ENCODE data around the gene UBE2E2.

The UBE2E2 gene

DNA sequence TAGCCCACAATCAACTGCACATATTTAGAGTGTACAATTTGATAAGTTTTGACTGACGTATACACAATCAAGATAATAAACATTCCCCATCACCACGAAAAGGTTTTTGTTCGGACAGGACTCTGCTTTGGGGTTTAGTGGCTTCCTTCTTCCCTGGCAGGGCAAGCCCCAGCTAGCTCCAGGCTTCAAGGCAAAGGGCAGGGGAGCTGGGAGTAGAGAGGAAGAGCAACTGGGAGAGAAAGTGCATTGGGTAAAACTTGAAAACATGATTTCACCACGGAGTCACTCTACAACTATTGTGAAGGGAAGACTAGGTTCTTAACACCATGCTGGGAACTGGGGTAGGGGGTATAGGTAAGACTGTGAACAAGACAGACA is 417.5 kb downstream of the UBE2E2 start:
- DNase-seq (ENCODE audit: low spot score): no peak

DNA sequence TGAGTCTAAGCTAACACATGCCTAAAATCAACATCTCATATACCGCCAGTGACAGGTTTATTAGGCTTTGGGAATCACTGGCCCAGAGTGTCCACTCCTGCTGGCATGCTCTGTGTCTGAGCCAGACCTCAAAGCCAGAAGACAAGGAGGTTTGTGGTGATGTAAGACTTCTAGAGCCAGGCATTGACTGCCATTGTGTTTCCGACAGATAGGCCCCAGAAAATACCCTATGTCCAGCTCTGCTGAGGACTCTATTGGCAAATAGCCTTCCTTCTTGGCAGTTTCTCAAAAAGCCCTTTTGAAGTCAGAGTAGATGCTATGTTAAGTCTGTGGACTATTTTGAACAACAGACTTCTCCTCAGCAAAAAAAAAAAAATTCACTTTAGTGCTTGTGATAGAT is 420.7 kb downstream of the UBE2E2 start:
- no peak for DNase-seq (ENCODE audit: low spot score)

DNA sequence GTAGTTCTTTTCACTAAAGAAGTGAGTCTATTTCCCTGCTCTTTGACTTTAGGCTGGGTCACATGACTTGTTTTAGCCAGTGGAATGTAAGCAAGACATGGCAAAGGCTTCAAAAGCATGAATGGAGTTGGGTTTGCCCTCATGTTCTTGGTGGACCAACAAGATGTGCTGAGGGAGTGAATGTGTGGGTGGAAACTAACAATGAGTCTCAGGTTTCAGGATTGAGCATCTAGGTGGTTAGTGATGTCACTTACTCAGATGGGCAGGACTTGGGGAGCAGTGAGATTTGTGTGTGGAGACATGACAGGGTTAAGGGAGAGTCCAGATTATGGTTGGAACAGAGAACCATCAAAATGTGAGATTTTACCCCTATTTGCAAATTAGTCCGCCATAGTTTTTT is 421.2 kb downstream of the UBE2E2 start:
- DNase-seq (ENCODE audit: low spot score): no peak

DNA sequence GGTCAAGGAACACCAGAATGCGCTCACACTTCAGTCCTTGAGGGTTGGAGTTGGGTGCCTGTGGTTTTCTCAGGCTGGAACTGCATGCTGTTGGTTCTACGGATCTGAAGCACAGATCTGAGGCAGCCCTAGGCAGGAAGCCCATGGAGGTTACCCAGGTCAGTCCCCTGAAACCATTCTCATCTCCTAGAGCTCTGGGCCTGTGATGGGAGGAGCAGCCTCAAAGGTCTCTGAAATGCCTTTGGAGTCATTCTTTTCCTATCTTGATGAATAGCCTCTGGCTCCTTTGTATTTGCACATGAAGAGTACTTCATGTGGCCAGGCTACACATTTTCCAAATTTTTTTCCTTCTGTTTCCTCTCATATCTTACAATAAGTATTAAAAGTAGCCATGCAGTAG is 423.3 kb downstream of the UBE2E2 start:
- no peak for DNase-seq (ENCODE audit: low spot score)

DNA sequence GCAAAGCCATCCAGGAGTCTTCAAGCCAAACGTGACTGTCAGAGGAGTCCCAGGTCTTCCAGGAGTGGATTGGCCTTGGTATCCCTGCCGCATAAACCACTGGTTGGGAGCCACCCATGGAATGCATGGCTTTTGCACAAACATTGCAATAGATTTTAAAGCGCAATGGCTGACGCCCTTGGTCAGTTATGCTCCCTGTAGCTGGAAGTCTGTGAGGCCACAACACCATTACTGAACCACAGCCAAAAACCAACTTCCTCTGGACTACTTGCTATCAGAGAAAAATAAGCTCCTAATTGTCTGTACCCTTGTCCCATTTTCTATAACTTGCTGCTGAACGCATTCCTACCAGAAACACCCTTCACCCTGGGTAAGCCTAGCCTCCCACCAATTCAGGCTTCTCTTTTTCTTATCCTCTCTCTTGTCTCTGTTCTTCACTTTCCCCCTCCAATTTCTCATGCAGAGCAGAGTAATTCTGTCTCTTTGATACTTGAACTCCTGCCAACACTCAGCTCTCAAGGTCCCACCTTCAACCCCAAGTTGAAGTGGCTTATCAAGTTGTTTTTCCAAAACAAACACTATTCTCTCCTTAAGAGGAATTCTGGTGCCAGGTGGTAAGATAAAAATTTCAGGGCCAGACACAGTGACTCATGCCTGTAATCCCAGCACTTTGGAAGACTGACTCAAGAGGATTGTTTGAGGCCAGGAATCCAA is 426.2 kb downstream of the UBE2E2 start:
- no peak for DNase-seq (ENCODE audit: low spot score)

DNA sequence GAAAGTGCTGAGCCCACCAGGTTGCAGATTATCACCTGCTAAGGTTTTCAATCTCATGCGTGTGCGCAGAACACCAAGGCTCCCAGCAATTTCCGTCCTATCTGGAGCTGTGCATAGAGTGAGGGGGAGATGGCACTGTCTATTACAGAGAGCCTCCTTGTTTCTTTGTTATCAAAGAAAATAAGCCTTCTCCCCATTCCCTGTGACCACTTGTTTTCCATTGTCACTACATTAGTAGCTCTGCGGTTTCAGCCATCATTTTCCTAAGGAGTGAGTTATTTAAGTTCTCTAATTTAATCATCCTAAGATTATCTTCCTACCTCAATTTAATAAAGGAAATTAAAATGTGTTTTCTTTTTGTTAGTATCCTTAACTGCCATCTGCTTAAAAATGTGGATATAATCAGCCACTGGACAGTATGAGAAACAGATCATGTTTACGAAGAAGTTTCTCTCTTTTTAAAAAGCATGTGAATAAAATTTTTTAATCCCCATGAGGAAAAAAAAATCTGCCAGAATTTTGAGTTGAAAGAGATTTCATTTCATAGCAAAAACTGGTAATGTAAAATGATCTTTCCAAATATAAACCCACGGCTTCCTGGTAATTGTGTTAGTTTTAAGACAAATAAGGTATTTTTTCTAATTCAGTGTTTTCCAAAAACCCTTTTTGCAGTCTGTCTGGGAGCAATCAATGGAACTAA is 430.3 kb downstream of the UBE2E2 start:
- DNase-seq (ENCODE audit: low spot score): no peak

DNA sequence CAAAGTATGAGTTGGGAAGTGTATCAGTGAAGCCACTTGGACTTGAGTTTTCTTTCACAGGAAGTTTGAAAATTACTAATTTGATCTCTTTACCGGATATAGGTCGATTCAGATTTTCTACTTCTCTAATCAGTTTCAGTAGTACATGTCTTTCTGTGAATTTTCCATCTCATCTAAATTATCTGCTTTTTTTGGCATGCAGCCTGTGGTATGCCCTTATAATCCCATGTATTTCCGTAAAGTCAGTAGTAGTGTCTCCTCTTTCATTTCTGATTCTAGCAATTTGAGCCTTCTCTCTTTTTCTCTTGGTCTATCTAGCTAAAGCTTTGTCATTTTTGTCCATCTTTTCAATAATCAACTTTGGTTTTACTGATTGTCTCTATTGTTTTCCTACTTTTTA is 434.2 kb downstream of the UBE2E2 start:
- no peak for DNase-seq (ENCODE audit: low spot score)

DNA sequence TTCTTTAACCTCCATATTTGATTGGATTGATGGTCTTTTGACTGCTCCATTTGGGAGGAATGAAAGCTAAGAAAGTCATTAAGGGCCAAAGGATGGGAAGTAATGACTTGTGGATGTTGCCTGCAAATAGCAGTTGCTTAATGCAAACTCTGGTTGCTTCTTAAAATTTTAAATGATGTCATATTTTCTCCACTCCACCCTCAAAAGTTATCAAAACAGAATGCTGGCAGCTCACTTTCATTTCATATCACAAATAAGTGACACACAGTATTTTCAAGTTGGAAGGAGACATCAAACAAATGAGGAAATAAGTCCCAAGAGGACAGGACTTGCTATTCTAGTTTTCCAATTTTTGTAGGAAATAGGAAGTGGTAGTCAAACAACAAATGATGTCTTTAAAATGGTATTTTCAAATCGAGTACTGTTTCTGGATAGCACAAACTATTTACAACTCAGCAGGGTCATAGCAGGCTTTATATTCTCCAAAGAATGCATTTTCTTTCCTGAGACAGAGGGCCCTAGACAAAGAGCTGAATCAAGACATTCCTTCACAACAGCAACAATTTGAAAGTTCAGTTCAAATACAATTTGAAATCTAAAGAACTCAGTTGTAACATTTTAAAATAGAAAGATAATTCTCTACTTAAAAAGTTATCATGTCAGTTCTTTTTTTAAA is 437.5 kb downstream of the UBE2E2 start:
- DNase-seq (ENCODE audit: low spot score): no peak
